ENCODE measurements around the gene VAPB. TPM values are rescaled to one million over a fixed set of nuclear protein-coding genes. Genes with fewer than 3 reads are reported as not detected.

The VAPB gene
- total RNA-seq, 1 donor from 2014 or later, result 18.1 TPM

DNA sequence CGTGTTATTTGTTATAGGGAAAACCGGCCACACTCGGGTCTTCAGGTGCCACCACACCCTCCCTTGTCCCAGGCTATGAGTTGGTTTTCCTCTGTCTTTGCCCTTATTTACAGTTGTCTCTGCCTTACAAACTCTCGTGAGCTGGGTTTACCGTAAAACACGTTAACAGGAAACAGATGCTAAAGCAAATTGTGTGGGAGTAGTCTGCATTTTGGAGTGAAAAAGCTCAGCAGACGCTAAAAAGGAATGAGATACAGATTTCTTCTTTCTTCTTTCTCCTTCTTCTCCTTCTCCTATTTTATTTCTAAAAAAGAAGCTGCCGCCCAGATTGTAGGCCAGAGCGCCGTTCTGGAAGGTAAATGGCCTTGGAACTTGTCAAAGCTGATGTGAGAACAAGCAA, 74.2 kb downstream of the VAPB start:
- no peak for DNase-seq

GRCh38 chr20:58464838-58465237, 75.8 kb downstream of the VAPB start:
- no peak for DNase-seq

DNA sequence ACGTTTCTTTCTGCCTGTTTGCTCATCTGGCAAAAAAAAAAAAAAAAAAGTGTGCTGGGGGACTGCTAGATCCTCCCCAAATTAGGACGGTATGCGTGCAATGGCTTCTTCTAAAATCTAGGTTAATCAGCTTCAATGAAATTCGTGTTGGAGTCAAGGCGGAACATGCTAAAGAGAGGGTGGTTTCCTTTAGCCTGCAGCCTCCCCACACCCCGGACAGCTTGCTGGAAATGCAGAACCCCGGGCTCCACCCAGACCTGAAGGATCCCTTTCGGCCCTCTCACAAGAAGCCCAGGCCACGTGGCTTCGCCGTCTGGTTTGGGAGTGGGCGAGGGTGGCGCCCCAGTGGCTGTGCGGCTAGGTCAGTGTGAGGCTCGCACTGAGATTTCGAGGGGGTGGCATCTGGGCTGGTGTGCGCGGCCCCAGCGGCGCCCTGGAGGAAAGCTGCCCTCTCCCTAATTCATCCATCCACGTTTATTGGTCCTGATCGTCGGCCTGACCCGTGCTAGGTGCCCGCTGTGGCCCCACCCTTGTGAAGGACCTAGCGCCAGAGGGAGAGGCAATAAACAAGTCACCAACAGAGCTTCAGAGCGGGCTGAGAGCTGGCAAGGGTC, 77.2 kb downstream of the VAPB start:
- DNase-seq, result no peak

GRCh38 chr20:58466729-58467571, 77.9 kb downstream of the VAPB start:
- DNase-seq, result no peak

DNA sequence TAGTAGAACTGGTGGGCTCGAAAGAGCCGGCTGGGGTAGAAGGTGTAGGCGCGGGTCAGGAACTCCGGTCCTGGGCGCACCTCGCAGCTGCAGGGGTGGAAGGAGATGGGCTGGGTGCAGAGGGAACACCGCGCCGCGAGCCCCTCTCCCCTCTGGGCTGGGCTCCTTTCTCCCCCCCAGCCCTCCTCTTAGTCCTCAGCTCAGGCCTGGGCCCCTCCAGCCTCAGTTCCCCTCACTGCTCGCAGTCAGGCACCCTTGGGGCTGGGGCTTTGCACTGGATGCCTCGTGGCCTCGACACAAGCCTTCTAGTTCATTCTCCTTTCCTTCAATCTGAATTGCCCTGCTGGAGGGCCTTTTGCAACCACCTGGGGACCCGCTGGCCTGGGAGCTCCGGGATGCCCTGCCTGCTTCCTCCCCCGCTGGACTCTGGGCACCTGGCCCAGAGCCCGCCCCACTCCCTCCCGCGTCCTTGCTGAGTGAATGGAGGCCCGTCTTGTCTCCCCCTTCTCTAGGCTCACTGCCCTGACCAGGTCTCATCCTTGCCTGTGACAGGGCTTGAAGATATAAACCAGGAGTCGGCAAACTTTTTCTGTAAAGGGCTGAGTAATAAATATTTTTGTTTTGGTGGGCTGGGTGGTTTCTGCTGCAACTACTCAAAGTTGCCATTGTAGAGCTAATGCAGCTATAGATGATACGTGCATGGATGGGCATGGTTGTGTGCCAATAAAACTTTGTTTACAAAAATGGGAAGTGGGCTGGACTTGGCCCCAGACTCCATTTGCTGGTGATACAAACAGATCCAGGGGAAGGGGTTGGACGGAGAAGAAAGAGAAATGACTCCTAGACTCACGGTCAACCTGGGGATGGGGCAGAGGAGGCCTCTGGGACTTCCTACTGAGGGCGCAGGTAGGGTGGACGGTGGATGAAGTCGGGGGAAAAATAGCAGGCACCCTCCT, 78.8 kb downstream of the VAPB start:
- DNase-seq, result no peak

DNA sequence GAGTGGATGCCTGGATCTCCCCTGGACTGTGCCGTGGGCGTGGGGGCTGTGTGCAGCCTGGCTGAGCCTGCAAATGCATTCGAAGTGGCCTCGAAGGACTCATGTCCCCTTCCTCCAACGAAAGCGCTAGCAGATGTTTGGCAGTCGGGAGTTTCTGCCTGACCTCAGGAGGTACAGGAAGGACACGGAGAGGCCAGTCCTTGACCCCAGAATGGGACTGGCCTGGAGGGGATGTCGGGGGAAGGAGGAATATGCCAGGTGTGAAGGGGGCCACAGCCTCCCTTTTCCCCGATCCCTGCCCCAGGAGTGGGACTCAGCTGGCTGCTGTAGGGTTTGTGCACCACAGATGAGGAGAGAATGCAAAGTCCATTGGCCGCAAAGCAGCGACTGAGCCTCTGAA, 80.6 kb downstream of the VAPB start:
- peak; percentile 15 for DNase-seq

- DNase-seq, result no peak
Measured at GRCh38 chr20:58470336-58471192, 81.5 kb downstream of the VAPB start.

GRCh38 chr20:58471193-58472164, 82.5 kb downstream of the VAPB start:
- peak; percentile 89 for DNase-seq

DNA sequence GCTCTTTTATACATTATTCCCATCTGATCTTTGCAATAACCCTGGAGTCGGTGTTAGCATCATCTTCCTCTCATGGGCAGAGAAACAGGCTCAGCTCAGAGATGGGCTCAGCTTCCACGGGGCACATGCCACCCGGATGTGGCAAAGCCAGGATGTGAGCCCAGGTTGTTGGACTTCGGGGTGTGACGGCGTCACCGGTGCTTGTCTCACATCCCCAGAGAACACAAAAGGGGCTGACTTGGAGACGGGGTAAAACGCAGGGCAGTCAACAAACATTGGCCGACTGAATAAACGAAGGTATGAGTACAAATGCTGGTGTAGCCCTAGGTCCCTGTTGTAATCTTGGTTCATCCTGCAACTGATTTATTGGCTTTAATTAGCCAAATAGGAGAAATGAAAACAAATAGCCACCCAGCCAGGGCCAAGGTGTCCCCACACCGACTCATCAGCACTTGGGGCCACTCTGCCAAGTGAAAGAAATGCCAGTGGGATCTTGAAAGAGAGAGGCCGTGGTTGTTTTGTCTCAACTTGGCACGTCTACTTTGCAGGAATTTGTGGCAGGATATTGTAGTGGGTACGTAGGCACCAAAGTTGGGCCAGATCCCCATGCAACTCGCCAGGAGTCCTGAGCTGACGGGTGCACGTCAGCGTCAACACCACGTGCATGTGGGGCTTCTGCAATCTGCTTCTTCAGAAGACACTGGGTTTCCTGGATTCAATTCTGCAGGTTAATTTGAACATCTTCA, 83.4 kb downstream of the VAPB start:
- DNase-seq, result no peak

DNA sequence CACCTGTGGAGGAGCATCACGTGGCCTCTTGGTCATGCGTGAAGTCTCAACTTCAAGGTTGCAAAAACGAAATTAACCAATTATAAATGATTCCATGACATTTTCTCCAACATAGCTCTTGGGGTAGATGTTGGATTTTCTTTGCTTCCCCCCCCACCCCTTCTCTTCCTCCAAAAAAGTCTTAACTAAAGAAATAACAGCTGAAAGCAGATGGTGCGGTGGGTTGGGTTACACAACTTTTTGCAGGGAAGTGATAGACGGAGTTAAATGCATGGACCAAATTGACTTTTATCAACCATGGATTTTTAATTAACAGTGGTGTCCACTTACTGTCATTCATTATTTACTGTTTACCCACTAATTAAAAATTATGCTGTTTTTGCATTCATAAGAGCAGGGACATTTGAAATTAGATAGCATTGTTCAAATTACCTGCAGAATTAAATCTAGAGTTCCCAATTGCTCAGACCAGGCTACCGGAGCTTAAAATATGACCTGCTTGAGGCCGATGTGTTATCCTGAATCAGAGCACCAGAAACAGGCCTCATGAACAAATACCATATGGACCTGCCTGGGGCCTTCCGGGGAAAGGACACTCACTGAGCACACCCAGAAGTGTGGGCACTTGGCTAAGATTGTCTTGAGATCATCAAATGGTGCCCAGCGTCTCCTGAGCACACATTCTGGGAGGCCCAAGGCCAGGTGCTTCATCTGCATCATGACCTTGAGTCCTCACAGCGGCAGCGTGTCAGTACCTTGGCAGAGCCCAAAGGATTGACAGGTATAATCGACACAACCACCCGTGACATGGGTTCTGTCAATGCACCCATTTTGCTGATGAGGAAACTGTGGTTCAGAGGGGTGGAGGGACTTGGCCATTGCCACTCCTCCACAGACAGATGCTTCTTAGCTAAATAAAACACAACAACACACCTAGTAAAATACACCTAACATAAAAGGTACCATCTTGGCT, 84.7 kb downstream of the VAPB start:
- DNase-seq, result no peak

DNA sequence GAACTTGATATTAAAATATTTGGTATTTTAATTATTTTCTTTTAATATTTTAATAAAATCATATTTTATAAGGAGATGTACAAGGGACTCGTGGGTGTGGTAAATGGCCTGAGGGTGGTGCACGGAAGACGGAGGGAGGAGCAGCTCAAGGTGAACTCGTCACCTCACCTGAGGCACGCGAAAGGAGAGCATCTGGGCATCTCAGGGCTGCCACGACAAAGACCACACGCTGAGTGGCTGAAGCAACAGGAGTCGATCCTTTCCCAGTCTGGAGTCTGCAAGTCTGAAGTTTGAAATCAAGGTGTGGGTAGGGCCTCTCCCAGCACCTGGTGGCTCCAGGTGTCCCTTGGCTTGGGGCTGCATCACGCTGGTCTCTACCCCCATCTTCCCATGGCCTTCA, 86.4 kb downstream of the VAPB start:
- DNase-seq, result no peak

DNA sequence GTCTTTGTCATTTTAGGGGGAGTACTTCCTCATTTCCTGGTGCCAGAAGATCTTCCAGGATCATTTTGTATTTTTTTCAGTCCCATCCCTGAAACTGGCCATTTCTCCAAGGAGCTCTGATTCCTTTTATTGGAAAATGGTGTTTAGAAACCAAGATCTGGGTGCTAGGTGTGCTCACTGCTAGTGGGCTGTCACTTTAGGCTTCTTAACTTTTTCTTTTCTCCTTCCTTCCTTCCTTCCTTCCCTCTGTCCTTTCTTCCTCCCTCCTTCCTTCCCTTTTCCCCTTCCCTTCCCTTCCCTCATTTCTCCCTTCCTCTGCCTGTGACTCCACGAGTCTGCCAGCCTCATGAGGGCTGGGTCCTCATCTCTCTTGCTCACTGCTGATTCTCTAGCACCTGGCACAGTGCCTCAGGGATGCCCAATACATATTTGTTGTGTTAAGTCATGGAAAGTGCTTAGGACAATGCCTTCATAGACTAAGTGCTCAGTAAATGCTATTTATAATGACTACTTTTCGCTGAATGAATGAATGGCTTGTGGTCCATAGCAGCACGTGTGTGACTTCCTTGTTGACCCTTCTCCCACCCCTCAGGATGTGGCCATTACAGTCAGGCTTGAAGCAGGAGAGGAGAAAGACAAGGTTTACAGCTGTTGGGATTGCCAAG, 89.2 kb downstream of the VAPB start:
- no peak for DNase-seq

GRCh38 chr20:58479726-58480440, 90.9 kb downstream of the VAPB start:
- no peak for DNase-seq

DNA sequence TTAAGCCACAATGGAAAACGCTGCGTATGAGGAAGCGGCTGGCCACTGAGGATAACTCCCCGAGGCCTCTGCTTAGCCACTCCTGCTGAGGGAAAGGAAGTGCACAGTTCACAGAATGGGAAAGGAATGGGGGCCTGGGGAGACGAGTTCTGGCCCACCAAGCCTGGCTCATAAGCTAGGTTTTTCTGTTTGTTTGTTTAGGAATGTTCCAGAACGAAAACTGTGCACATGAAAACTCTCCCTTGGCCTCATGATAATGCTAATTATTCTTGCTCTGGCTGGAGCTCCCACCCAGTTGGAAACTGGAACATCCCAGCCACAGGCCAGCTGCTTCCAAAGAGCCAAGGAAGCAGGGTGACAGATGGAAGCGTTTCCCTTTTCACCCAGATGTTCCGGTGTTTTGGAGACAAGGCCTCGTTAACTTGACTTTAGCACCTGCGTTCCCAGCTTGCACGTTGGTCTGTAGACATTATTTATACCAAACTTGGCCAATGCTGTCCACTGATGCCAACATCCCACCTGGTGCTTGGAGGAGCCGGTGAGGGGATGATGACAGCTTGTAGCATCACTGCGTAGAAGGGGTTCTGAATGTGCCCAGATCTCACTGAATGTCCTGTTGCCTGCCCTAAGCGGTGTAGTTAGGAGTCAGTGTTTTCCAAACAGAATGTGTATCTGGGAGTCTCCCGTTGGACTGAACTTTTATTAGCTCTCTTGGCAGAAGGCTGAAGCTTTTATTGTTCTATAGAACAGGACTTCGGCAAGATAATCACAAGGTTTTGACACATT, 91.7 kb downstream of the VAPB start:
- peak; percentile 70 for DNase-seq

GRCh38 chr20:58481481-58482021, 92.5 kb downstream of the VAPB start:
- no peak for DNase-seq

- DNase-seq, result no peak
Measured at GRCh38 chr20:58482416-58482815, 93.4 kb downstream of the VAPB start.
